AG10803 (cell line): ENCODE measurements around the gene CWC27.

ENCODE experiments used
- DNase-seq: peaks from one replicate; pipeline ENCODE4 v3.0.0; 2010; ENCODE audit warnings: low read depth
- H3K4me3 ChIP-seq: 2 replicates; pipeline ENCODE4 v1.5.1; 2011; ENCODE audit warnings: mild to moderate bottlenecking, low read length, control low read depth
- CTCF ChIP-seq: conservative IDR thresholded peaks from 2 replicates; pipeline ENCODE4 v1.5.1; 2011; ENCODE audit warnings: mild to moderate bottlenecking, low read length, control low read depth, inconsistent platforms

The CWC27 gene

GRCh38 chr5:64977779-64978178 is 209.0 kb downstream of the CWC27 start:
- peak; percentile 16 for DNase-seq
- TF ChIP-seq CTCF: no peak
- H3K4me3 ChIP-seq: no peak overlapping the region

- no peak overlapping the region for H3K4me3 ChIP-seq
- peak; percentile 16 for DNase-seq
- TF ChIP-seq CTCF: no peak
Measured at GRCh38 chr5:64978546-64978945, 209.8 kb downstream of the CWC27 start.

GRCh38 chr5:64979531-64979930 is 210.8 kb downstream of the CWC27 start:
- TF ChIP-seq CTCF: no peak
- no peak for DNase-seq
- no peak overlapping the region for H3K4me3 ChIP-seq

- H3K4me3 ChIP-seq: no peak overlapping the region
- DNase-seq: no peak
- TF ChIP-seq CTCF: no peak
Measured at GRCh38 chr5:64980176-64980575, 211.4 kb downstream of the CWC27 start.

- H3K4me3 ChIP-seq: no peak overlapping the region
- TF ChIP-seq CTCF: no peak
Measured at GRCh38 chr5:64987768-64988167, 219.0 kb downstream of the CWC27 start.

GRCh38 chr5:65009207-65009606 is 240.5 kb downstream of the CWC27 start:
- no peak overlapping the region for H3K4me3 ChIP-seq
- no peak for TF ChIP-seq CTCF
- DNase-seq: no peak

More at GRCh38 chr5:64987768-64988167, 219.0 kb downstream of the CWC27 start:
- no peak for DNase-seq

GRCh38 chr5:65010841-65011240 is 242.1 kb downstream of the CWC27 start:
- DNase-seq: no peak
- TF ChIP-seq CTCF: no peak
- no peak overlapping the region for H3K4me3 ChIP-seq
